Right lung (tissue), 5 donors: ENCODE data around the gene PPP1R2. TPM values are rescaled to one million over a fixed set of nuclear protein-coding genes. Genes with fewer than 3 reads are reported as not detected.

Experiments
- DNase-seq, 2 donors: peaks; one replicate each; pipeline ENCODE4 v3.0.0-alpha.2; 2013
- polyA plus RNA-seq, 5 donors: library from polyadenylated mRNA; unstranded; fragments of 120-200 nt; gene quantifications; one replicate each; pipeline versions ENCODE4 v1.2.1 to v1.2.3, GENCODE V29; 2013; ENCODE audit warnings: inconsistent platforms in 1 of 5, low replicate concordance in 1 of 5; ENCODE audit not compliant: insufficient read length in 5 of 5, insufficient read depth in 1 of 5

Gene PPP1R2
- polyA plus RNA-seq, 5 donors, result 46.9 to 70.4 (median 59.7) TPM

DNA sequence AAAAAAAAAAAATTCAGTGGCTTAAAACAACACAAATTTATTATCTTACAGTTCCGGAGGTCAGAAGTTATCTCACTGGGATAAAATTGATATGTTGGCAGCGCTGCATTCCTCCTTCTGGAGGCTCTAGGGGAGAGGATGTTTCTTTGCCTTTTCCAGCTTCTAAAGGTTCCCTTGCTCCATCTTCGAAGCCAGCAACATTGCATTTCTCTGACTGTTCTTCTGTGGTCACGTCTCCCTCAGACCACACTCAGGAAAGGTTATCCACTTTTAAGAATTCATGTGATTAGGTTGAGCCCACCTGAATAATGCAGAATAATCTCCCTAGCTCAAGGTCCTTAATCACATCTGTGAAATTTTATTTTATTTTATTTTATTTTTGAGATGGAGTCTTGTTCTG, 76.9 kb downstream of the PPP1R2 start:
- no peak for DNase-seq

Other genes starting within 250 kb of the PPP1R2 start
- 10 to 100 TPM; 31.8 to 59.5 (median 53.6) TPM for gene ACAP2, start 100.3 kb downstream of the PPP1R2 start, polyA plus RNA-seq
- gene APOD, start 40.6 kb upstream of the PPP1R2 start, polyA plus RNA-seq, result 1 to 10 TPM; 3.5 to 6.5 (median 5.8) TPM
- 10 to 100 TPM in 4 of 5 donors, 1 to 10 TPM in 1; 8.0 to 20.4 (median 14.2) TPM for gene MUC20, start 177.7 kb upstream of the PPP1R2 start, polyA plus RNA-seq